ENCODE results near the gene SYNE1.

Gene SYNE1

GRCh38 chr6:152402791-152403190 is 234.4 kb downstream of the SYNE1 start:
- no peak overlapping the region for H3K4me2 ChIP-seq
- H3K27me3 ChIP-seq = no peaks in the 10 kb centered on the region
- H3K9ac ChIP-seq = no peak overlapping the region
- no peaks in the 10 kb centered on the region for H3K4me1 ChIP-seq
- no peak overlapping the region for H3K27ac ChIP-seq
- no peak overlapping the region for H3K4me3 ChIP-seq
- TF ChIP-seq Cebpa-rat (IDR thresholded peaks at IDR 0.05) = no peak
- H3K9me3 ChIP-seq (replicated peaks in 1 of 11) = no peaks in the 10 kb centered on the region
- no peaks in the 10 kb centered on the region for H4K20me1 ChIP-seq
- no peaks in the 10 kb centered on the region for H3K36me3 ChIP-seq

GRCh38 chr6:152401978-152402377 is 235.2 kb downstream of the SYNE1 start:
- H4K20me1 ChIP-seq = no peaks in the 10 kb centered on the region
- no peak for TF ChIP-seq Cebpa-rat (IDR thresholded peaks at IDR 0.05)
- no peak overlapping the region for H3K9ac ChIP-seq
- no peak overlapping the region for H3K4me2 ChIP-seq
- no peak overlapping the region for H3K27ac ChIP-seq
- H3K4me3 ChIP-seq = no peak overlapping the region
- H3K27me3 ChIP-seq = no peaks in the 10 kb centered on the region
- H3K9me3 ChIP-seq (replicated peaks in 1 of 11) = no peaks in the 10 kb centered on the region
- H3K4me1 ChIP-seq = no peaks in the 10 kb centered on the region
- no peaks in the 10 kb centered on the region for H3K36me3 ChIP-seq

GRCh38 chr6:152399399-152399798 is 237.8 kb downstream of the SYNE1 start:
- Histone ChIP-seq H3K4me2 (no peak overlapping the region), H3K4me1 (no peaks in the 10 kb centered on the region), H3K9ac (no peak overlapping the region), H3K4me3 (no peak overlapping the region), H4K20me1 (no peaks in the 10 kb centered on the region), H3K27me3 (no peaks in the 10 kb centered on the region), H3K36me3 (no peaks in the 10 kb centered on the region), H3K9me3 (replicated peaks in 1 of 11) (no peaks in the 10 kb centered on the region), H3K27ac (no peak overlapping the region)
- no peak for TF ChIP-seq Cebpa-rat (IDR thresholded peaks at IDR 0.05)

- Histone ChIP-seq H3K27me3 (no peaks in the 10 kb centered on the region), H3K27ac (no peak overlapping the region), H3K4me3 (no peak overlapping the region), H3K9me3 (replicated peaks in 1 of 11) (no peaks in the 10 kb centered on the region), H3K9ac (no peak overlapping the region), H3K4me1 (no peaks in the 10 kb centered on the region), H3K36me3 (no peaks in the 10 kb centered on the region), H3K4me2 (no peak overlapping the region), H4K20me1 (no peaks in the 10 kb centered on the region)
- TF ChIP-seq Cebpa-rat (IDR thresholded peaks at IDR 0.05) = no peak
Observed at GRCh38 chr6:152398993-152399392, 238.2 kb downstream of the SYNE1 start.

- Histone ChIP-seq H3K4me3 (no peak overlapping the region), H3K27me3 (no peaks in the 10 kb centered on the region), H3K4me2 (no peak overlapping the region), H3K9ac (no peak overlapping the region), H3K27ac (no peak overlapping the region), H4K20me1 (no peaks in the 10 kb centered on the region), H3K9me3 (replicated peaks in 1 of 11) (no peaks in the 10 kb centered on the region), H3K4me1 (no peaks in the 10 kb centered on the region), H3K36me3 (no peaks in the 10 kb centered on the region)
- TF ChIP-seq Cebpa-rat (IDR thresholded peaks at IDR 0.05) = no peak
Observed at GRCh38 chr6:152398316-152398715, 238.8 kb downstream of the SYNE1 start.

GRCh38 chr6:152394303-152394702 is 242.9 kb downstream of the SYNE1 start:
- Histone ChIP-seq H3K27ac (no peak overlapping the region), H4K20me1 (no peaks in the 10 kb centered on the region), H3K4me2 (no peak overlapping the region), H3K9me3 (replicated peaks in 1 of 11) (no peaks in the 10 kb centered on the region), H3K36me3 (no peaks in the 10 kb centered on the region), H3K4me1 (no peaks in the 10 kb centered on the region), H3K4me3 (no peak overlapping the region), H3K9ac (no peak overlapping the region), H3K27me3 (no peaks in the 10 kb centered on the region)
- TF ChIP-seq Cebpa-rat (IDR thresholded peaks at IDR 0.05) = no peak

- Histone ChIP-seq H3K4me3 (no peak overlapping the region), H3K9ac (no peak overlapping the region), H3K36me3 (no peaks in the 10 kb centered on the region), H3K4me2 (no peak overlapping the region), H3K27ac (no peak overlapping the region), H4K20me1 (no peaks in the 10 kb centered on the region), H3K9me3 (replicated peaks in 1 of 11) (no peaks in the 10 kb centered on the region), H3K4me1 (no peaks in the 10 kb centered on the region), H3K27me3 (no peaks in the 10 kb centered on the region)
- no peak for TF ChIP-seq Cebpa-rat (IDR thresholded peaks at IDR 0.05)
Observed at GRCh38 chr6:152391179-152391880, 245.8 kb downstream of the SYNE1 start.

- no peak overlapping the region for H3K27ac ChIP-seq
- no peaks in the 10 kb centered on the region for H3K36me3 ChIP-seq
- H3K4me1 ChIP-seq = no peaks in the 10 kb centered on the region
- H4K20me1 ChIP-seq = no peaks in the 10 kb centered on the region
- no peak overlapping the region for H3K4me2 ChIP-seq
- H3K27me3 ChIP-seq = no peaks in the 10 kb centered on the region
- no peak overlapping the region for H3K4me3 ChIP-seq
- TF ChIP-seq Cebpa-rat (IDR thresholded peaks at IDR 0.05) = no peak
- no peaks in the 10 kb centered on the region for H3K9me3 ChIP-seq (replicated peaks in 1 of 11)
- H3K9ac ChIP-seq = no peak overlapping the region
Observed at GRCh38 chr6:152387091-152387490, 250.1 kb downstream of the SYNE1 start.

GRCh38 chr6:152386131-152386530 is 251.0 kb downstream of the SYNE1 start:
- Histone ChIP-seq H3K27ac (no peak overlapping the region), H3K9me3 (replicated peaks in 1 of 11) (no peaks in the 10 kb centered on the region), H3K4me1 (no peaks in the 10 kb centered on the region), H3K36me3 (no peaks in the 10 kb centered on the region), H3K4me3 (no peak overlapping the region), H3K4me2 (no peak overlapping the region), H3K27me3 (no peaks in the 10 kb centered on the region), H4K20me1 (no peaks in the 10 kb centered on the region), H3K9ac (no peak overlapping the region)
- no peak for TF ChIP-seq Cebpa-rat (IDR thresholded peaks at IDR 0.05)

GRCh38 chr6:152380993-152381898 is 255.9 kb downstream of the SYNE1 start:
- TF ChIP-seq Cebpa-rat (IDR thresholded peaks at IDR 0.05) = no peak
- Histone ChIP-seq H3K27me3 (no peaks in the 10 kb centered on the region), H4K20me1 (no peaks in the 10 kb centered on the region), H3K4me3 (no peak overlapping the region), H3K4me1 (no peaks in the 10 kb centered on the region), H3K27ac (no peak overlapping the region), H3K4me2 (no peak overlapping the region), H3K36me3 (no peaks in the 10 kb centered on the region), H3K9me3 (replicated peaks in 1 of 11) (no peaks in the 10 kb centered on the region), H3K9ac (no peak overlapping the region)

Data from BLaER1 treated with 17β-estradiol and CSF1 and Interleukin-3, amounts not matched to agents 10 nM and 100 nM (cell line).